ENCODE measurements around the gene RGMA. TPM values are rescaled to one million over a fixed set of nuclear protein-coding genes. Genes with fewer than 3 reads are reported as not detected.
A peak's percentile ranks its signal among the peaks of the same experiment; 100 is the strongest.

RGMA gene, protein sequence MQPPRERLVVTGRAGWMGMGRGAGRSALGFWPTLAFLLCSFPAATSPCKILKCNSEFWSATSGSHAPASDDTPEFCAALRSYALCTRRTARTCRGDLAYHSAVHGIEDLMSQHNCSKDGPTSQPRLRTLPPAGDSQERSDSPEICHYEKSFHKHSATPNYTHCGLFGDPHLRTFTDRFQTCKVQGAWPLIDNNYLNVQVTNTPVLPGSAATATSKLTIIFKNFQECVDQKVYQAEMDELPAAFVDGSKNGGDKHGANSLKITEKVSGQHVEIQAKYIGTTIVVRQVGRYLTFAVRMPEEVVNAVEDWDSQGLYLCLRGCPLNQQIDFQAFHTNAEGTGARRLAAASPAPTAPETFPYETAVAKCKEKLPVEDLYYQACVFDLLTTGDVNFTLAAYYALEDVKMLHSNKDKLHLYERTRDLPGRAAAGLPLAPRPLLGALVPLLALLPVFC
- 5.7 TPM for total RNA-seq (ENCODE audit: unreplicated experiment)
- long read RNA-seq = 0 reads

DNA sequence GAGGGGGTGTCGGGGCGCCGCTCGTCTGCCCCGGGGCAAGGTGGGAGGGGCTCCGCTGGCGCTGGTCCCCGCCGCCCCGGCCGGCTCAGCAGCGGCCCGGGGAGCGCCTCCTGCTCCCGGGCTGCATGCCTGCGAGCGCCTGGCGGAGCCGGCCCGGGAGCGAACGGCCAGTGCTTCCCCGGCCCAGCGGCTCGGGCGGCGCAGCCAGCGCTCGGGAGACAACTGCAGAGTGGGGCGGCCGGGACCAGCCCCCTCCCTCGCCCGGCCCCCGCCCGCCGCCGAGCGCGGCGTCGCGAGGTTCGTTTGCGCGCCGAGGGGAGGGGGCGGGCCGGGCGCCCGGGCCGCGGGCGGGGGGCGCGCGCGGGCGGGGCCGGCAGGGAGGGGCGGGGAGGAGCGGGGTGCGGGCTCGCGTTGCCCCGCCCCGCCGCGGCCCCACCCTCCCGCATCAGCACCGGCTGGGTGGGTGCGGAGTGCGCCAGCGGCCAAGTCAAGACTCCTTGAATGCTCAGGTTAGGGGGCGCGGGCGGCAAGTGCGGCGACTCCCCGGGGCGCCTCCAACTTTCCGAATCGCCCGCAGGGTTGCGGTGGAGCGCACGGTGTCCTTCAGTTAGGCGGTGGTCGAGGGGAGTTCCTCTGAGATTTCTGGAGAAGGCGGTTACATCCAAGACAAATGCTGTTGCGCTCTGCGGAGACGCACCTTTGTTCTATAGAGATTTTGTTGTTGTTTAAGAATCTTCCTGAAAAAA lies at the start of gene RGMA:
Gene RGMA, minus strand, starts transcription at position 231 of the 746 bp plus-strand sequence. CDS start 279 bp downstream, outside the sequence.
- peak within 1 kb of the TSS; percentile 88 for H3K4me3 Mint-ChIP-seq (ENCODE audit: unreplicated experiment)
- peaks cover 3% of the 10 kb centered on the region for H3K4me1 Mint-ChIP-seq (ENCODE audit: unreplicated experiment)
- no peaks in the 10 kb centered on the region for H3K36me3 Mint-ChIP-seq (ENCODE audit: low read depth, unreplicated experiment)
- H3K9me3 Mint-ChIP-seq (ENCODE audit: unreplicated experiment) = no peaks in the 10 kb centered on the region
- TF ChIP-seq, protein P1, sequence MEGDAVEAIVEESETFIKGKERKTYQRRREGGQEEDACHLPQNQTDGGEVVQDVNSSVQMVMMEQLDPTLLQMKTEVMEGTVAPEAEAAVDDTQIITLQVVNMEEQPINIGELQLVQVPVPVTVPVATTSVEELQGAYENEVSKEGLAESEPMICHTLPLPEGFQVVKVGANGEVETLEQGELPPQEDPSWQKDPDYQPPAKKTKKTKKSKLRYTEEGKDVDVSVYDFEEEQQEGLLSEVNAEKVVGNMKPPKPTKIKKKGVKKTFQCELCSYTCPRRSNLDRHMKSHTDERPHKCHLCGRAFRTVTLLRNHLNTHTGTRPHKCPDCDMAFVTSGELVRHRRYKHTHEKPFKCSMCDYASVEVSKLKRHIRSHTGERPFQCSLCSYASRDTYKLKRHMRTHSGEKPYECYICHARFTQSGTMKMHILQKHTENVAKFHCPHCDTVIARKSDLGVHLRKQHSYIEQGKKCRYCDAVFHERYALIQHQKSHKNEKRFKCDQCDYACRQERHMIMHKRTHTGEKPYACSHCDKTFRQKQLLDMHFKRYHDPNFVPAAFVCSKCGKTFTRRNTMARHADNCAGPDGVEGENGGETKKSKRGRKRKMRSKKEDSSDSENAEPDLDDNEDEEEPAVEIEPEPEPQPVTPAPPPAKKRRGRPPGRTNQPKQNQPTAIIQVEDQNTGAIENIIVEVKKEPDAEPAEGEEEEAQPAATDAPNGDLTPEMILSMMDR (IDR thresholded peaks at IDR 0.05; ENCODE audit: unreplicated experiment) = no peak
- H3K27me3 Mint-ChIP-seq (ENCODE audit: unreplicated experiment) = peaks cover 11% of the 10 kb centered on the region
- peak; percentile 35 for DNase-seq (ENCODE audit: low spot score)
- H3K27ac Mint-ChIP-seq (ENCODE audit: unreplicated experiment) = no peak within 1 kb of the TSS

DNA sequence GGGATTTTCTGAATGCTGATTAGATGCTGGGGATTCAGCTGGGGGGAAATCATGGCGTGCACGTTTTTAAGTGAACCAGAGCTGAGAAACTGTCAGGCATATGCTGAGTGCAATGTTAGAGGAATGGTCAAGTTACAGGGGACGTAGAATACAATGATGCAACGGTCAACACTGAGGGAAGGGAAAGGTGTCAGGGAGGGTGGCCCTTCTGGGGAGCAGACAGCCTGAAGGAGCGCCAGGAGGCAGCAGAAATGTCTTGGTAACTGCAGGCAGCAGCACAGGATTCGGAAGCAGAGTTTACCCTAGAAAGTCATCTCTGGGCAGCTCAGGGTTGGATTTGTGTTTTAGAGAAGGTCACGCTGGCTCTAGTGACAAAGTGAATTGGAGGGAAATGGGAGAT lies 47.6 kb upstream of the RGMA start:
- H3K9me3 Mint-ChIP-seq (ENCODE audit: unreplicated experiment) = no peaks in the 10 kb centered on the region
- H3K27me3 Mint-ChIP-seq (ENCODE audit: unreplicated experiment) = peaks cover 5% of the 10 kb centered on the region
- H3K27ac Mint-ChIP-seq (ENCODE audit: unreplicated experiment) = no peak overlapping the region
- H3K4me3 Mint-ChIP-seq (ENCODE audit: unreplicated experiment) = no peak overlapping the region
- peaks cover 4% of the 10 kb centered on the region for H3K4me1 Mint-ChIP-seq (ENCODE audit: unreplicated experiment)
- no peaks in the 10 kb centered on the region for H3K36me3 Mint-ChIP-seq (ENCODE audit: low read depth, unreplicated experiment)
- TF ChIP-seq, protein P1 (IDR thresholded peaks at IDR 0.05; ENCODE audit: unreplicated experiment) = no peak
- DNase-seq (ENCODE audit: low spot score) = no peak

DNA sequence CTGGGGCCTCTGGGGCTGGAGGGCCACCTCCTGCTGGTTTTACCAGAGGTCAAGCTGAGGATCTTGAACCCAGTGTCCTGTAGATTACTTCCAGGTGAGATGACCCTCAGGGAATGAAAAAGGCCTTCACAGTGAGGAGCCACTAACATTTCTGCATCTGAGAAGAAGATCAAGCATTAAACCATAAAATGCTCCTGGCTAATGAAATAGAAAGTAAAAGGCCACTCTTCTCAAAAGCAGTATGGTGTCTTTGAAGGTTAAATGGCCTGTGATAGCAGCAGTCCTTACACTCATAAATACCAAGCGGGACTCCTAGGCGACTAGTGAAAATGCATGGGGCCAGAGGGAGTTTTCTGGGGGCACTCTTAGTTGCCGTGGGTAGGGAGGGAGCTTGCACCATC lies 47.0 kb upstream of the RGMA start:
- Mint-ChIP-seq H3K36me3 (ENCODE audit: low read depth, unreplicated experiment) (no peaks in the 10 kb centered on the region), H3K9me3 (ENCODE audit: unreplicated experiment) (no peaks in the 10 kb centered on the region), H3K27ac (ENCODE audit: unreplicated experiment) (no peak overlapping the region), H3K4me3 (ENCODE audit: unreplicated experiment) (no peak overlapping the region), H3K4me1 (ENCODE audit: unreplicated experiment) (peaks cover 4% of the 10 kb centered on the region), H3K27me3 (ENCODE audit: unreplicated experiment) (peaks cover 5% of the 10 kb centered on the region)
- TF ChIP-seq, protein P1 (IDR thresholded peaks at IDR 0.05; ENCODE audit: unreplicated experiment) = no peak
- no peak for DNase-seq (ENCODE audit: low spot score)

DNA sequence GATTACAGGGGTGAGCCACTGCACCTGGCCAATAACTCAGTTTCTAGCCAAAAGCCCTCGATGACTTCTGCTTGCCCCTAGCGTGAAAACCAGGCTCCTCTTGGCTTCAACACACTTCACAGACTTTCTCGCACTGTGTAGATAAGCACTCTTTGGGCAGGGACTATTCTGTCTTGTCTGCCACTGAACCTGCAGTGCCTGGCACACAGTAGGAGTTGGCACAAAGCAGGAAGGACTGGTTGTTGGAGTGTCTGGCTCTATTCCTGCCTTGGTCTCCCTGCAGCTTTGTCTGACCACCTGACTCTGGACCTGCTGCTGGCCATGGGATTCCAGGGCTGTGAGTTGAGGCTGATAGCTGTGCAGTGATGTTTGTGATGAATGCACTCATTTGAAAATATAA lies 46.4 kb upstream of the RGMA start:
- Mint-ChIP-seq H3K4me3 (ENCODE audit: unreplicated experiment) (no peak overlapping the region), H3K4me1 (ENCODE audit: unreplicated experiment) (peaks cover 4% of the 10 kb centered on the region), H3K9me3 (ENCODE audit: unreplicated experiment) (no peaks in the 10 kb centered on the region), H3K27me3 (ENCODE audit: unreplicated experiment) (peaks cover 5% of the 10 kb centered on the region), H3K36me3 (ENCODE audit: low read depth, unreplicated experiment) (no peaks in the 10 kb centered on the region), H3K27ac (ENCODE audit: unreplicated experiment) (no peak overlapping the region)
- TF ChIP-seq, protein P1 (IDR thresholded peaks at IDR 0.05; ENCODE audit: unreplicated experiment) = no peak
- no peak for DNase-seq (ENCODE audit: low spot score)
